Stimulated activated naive CD8-positive, alpha-beta T cell treated with anti-CD3 and anti-CD28 coated beads, Interleukin-15, Interleukin-2, amounts not matched to agents 100 U/mL and 50 U/mL, for 24 hours (primary cell): Measurements from ENCODE around the gene RNU5D-1.
"Not testable (repeated sequence)": the region's sequence is repeated elsewhere in the genome, so short reads cannot be mapped to it uniquely, and the experiment has no call there.

Experiments used
- ATAC-seq: fragments of 150-1000 bp; cut with Tn5 transposase; one replicate; pipeline ENCODE4 v1.10.0; 2021
- DNase-seq: peaks from one replicate; pipeline ENCODE4 v3.0.0; 2021

The RNU5D-1 gene

DNA sequence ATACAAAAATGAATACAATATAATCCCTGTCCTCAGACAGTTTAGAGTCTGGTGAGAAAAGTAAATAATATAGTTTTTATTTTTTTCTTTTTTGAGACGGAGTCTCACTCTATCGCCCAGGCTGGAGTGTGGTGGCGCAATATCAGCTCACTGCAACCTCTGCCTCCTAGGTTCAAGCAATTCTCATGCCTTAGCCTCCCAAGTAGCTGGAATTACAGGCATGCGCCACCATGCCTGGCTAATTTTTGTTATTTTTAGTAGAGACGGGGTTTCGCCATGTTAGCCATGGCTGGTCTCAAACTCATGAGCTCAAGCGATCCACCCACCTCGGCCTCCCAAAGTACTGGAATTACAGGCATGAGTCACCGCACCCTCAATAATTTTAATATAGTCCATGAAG lies 31.6 kb downstream of the RNU5D-1 start:
- not testable (repeated sequence) for DNase-seq, ATAC-seq

DNA sequence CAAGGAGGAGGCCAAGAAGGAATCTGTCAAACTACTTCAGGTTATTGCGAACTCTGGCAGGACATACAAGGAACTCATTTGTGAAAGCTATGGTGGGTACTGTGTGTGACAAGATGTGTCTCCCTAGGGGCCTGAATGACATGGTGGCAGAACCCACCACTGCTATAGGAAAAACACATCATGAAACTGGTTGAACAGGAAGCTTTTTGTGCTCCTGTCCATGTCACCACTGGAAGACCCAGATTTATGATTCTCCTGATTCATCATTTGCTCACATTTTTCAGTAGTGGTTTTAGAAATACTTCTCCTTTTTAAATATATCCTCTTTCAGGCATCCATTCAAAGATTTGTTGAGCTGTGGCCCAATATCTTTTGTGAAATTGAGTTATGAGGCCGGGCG lies 32.8 kb downstream of the RNU5D-1 start:
- DNase-seq: no peak
- ATAC-seq: no peak

DNA sequence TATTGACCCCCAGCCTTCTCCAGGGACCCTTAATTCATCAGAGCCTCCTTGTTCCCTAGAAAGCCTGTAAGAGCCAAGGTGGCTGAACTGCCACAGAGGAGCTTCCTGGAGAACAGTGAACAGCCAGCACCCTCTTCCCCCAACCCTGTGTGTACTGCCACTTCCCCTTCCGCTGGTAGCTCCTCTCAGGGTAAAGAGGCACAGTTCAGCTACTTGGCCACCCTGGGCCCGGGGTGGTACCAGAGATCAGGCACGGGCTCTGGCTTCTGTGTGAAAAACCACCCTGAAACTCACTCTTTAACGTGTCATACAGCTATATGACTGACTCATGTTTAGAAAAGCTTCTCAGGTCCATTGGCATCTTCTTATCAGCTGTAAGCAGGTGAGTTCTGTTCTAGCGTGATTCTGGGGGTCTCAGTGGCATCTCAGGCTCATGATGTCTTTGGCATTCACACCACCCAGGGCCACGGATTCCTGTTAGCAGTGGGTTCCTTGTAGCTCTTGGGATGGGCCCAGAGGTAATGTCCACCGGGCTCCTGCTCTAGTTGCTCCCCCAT lies 34.1 kb downstream of the RNU5D-1 start:
- ATAC-seq (peak; percentile 73), DNase-seq (peak; percentile 38)

DNA sequence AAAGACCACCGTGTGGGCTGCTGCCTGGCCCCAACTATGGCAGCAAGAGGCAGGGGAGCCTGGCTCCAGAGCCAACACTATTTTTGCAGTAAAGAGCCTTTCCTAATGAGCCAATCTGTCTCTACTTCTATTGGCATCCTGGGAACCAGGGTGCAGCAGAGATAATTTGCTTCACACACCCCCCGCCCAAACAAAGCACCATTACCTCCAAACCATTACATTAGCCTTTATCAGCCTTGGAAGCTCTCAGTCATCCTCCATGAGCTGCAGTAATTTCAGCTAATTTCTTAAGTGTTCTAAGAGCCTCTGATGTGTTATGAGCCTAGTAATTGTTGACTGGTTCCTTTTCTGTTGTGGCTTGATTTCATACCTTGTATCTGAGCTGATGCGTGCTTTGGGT lies 34.9 kb downstream of the RNU5D-1 start:
- DNase-seq (no peak), ATAC-seq (no peak)

DNA sequence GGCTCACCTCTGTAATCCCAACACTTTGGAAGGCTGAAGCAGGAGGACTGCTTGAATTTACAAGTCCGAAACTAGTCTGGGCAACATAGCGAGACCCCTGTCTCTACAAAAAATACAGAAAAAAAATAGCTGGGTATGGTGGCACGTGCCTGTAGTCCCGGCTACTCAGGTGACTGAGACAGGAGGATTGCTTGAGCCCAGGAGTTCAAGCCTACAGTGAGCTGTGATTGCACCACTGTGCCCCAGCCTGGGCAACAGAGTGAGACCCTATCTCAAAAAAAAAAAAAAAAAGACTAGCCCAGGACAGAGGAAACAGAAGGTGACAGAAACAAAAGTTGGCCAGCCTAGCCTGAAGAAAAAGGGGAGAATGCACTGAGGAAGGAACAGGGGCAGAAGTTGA lies 35.3 kb downstream of the RNU5D-1 start:
- ATAC-seq (no peak), DNase-seq (no peak)

DNA sequence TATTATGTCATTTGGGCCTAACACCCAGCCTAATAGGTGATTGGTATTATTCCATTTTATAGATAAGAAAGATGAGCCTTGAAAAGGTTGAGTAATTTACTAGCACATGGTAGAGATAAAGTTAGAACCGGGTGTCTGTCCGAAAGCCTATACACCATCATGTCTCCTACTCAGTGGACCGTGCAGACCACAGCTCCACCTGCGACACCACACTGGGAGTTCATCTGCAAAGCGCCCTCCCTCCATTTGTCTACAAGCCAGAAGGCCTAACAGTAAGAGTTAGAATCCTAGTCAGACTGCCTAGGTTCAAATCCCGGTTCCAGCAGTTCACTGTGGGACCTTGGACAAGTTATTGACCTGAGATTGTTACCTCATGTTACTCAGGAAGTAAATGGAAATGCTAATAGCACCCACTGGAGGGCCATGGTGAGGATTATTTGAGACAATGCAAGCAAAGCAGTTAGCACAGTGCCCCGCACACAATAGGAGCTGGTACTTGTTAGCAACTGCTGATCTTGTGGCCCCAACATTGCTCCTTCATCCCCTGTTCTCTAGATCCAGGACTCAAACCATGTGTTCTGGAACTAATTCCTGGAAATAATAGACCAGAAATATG lies 36.0 kb downstream of the RNU5D-1 start:
- no peak for ATAC-seq

DNA sequence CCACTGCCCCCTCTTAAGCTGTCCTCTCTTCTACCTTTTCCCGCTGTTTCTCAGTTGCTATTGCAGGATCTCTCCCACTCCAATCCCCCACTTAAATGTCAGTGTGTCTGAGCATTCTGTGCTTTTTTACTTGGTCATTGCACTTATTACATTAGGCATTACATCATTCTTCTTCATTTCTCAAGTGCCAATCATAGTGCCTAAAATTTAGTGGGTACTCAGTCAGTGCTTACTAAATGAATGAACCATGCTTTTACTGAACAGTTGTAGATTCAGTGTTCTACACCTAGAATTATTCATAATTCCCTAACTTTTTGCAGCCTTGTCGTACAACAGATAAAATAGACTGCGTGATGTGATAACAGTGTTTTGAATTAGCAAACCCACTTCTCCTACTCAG lies 37.1 kb downstream of the RNU5D-1 start:
- ATAC-seq (no peak), DNase-seq (no peak)

More for the DNA sequence above, 36.0 kb downstream of the RNU5D-1 start:
- no peak for DNase-seq

DNA sequence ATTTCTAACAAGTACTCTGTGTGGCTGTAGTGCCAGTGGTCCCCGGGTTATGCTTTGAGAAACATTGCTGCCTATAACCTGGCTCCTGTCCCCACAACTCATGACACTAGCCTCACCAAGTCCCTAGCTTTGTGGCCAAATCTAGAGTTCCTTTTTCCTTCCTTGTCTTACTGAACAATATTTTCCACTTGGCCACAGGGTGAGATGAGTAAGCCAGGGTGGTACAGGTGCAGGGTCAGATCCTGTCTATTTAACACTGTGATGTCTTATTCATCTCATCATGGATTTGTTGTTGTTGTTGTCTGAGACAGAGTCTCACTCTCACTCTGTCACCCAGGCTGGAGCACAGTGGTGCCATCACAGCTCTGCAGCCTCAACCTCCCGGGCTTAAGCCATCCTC lies 37.8 kb downstream of the RNU5D-1 start:
- DNase-seq: no peak
- ATAC-seq: peak; percentile 77

DNA sequence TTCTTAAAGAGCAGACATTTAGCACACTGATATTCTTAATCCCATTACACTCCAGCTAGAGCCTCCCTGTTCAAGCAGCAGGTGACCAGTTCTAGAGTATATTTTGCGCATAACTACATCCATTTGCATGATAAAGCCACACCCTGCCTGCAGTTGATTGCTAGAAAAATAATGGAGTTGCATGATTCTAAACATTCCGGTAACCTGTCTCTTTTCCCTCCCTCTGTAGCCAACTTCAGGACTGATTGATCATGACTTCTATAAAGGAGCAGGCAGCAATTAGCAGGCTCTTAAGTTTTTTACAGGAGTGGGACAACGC lies 41.6 kb downstream of the RNU5D-1 start:
- ATAC-seq (no peak), DNase-seq (no peak)

DNA sequence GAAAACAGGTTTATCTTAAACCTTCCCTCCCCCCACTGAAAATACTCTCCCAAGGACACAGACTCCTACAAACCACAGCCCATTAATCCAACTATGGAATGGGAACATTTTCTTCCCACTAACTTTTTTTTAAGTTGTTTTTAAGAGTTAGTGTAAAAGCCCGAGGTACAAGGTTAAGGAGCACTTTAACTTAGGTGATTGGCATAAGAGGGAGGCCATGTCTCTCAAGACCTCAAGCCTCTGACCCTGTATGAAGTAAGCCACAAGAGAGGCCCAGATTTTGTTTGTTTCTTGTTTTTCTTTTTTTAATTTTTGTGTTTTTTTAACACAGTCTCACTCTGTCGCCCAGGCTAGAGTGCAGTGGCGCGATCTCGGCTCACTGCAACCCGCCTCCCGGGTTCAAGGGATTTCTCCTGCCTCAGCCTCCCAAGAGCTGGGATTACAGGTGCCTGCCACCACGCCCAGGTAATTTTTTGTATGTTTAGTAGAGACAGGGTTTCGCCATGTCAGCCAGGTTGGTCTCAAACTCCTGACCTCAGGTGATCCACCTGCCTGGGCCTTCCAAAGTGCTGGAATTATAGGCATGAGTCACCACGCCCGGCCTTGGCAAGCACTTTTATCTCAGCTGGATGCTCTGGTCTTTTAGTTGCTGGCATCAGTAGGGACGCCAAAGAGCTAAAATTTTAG lies 42.1 kb downstream of the RNU5D-1 start:
- no peak for DNase-seq
- no peak for ATAC-seq

DNA sequence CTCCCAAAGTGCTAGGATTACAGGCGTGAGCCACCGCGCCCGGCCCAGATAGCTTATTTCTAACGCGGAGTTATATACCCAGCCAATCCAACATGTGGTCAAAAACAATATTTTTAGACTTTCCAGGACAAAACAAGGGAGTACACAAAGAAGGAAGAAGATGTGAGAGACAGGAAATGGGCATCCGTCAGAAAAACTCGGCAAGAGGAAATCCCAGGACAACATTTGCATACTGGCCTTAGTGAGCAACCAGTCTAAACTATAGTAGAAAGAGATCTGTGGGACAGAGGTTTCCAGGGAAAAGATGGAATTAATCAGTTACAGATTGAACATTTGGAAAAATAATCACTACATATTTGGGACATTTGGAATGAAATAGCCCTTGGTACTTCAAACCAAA lies 45.1 kb downstream of the RNU5D-1 start:
- no peak for ATAC-seq
- no peak for DNase-seq

DNA sequence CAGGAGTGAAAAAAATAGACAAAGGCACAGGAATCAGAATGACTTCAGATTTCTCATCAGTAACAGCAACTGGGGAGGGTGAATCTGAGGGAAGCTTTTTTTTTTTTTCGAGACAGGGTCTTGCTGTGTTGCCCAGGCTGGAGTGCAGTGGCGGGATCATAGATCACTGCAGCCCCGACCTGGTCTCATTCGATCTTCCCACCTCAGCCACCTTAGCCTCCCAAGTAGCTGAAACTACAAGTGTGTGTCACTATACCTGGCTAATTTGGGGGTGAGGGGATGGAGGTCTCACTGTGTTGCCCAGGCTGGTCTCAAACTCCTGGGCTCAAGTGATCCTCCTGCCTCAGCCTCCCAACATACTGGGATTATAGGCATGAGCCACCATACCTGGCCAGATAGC lies 45.8 kb downstream of the RNU5D-1 start:
- ATAC-seq: no peak

DNA sequence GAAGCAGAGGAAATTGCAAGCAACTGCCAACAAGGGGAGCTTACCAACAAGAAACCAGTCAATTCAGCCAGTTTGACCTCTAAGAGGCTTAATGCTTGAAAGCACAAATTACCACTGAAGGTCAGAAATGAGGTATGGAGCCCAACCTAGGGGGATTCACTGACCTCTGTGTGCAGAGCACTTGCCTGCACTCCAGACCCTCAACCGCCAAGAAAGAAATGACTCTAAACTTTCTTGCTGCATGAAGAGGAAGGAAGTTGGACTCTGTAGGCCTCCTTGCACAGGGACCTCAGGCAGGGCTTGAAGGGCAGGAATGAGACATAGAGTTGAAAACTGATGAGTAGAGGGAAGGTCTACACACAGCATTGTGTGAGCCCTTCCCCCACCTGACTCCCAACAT lies 46.4 kb downstream of the RNU5D-1 start:
- ATAC-seq (peak; percentile 65), DNase-seq (no peak)

More for the DNA sequence above, 45.8 kb downstream of the RNU5D-1 start:
- no peak for DNase-seq

DNA sequence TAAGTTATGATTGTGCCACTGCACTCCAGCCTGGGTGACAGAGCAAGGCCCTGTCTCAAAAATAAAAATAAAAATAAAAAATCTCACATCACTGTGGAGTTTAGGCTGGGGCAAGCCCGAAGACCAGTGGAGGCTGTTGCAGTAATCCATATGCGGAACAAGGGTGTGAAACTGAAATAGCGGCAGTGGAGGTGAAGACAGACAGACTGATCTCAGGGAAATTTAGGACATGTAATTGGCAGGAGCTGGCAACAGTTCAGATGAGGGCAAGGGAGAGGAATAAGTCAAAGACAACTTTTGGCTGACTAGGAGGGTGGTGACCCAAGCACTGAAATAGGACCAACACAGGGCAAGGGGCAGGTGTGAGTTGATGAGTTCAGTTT lies 48.1 kb downstream of the RNU5D-1 start:
- DNase-seq (no peak), ATAC-seq (no peak)

DNA sequence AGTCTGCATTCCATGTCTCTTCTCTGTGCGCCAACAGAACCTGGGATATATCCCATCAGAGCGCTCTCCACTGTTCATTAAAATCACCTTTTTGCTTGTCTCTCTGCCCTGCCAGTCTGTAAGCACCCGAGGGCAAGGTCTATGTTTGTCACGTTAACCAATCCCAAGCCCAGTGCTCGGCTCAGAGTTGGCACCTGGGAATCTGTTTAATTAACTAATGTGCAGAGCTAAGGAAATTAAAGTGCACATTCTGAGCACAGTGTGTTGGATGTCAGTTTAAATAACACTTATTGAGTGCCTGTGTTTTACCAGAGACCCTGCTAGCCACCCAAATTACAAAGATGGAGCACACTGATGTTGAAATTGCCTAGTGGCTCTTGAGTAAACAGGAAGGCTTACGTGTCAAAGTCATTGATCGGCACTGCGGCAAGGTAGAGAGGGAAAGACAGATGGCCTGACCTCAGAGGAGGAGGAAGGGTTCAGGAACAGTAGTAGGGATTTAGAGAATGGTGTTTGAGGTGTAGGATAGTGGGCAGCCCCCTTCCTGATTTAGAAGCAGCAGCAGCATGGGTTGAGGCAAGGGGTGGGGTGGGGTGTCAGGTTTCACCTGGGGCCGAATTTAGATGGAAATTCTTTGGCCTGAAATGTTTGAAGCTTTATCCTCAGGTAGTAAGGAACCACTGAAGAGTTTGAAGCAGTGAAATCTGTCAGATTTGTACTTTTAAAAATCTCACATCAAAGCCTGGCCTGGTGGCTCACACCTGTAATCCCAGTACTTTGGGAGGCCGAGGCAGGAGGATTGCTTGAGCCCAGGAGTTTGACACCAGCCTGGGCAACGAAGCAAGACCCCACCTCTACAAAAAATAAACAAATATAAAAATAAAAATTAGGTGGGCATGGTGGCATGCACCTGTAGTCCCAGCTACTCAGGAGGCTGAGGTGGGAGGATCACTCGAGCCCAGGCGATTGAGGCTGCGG lies 48.8 kb downstream of the RNU5D-1 start:
- ATAC-seq: no peak
- no peak for DNase-seq
